GM04503 (cell line): ENCODE measurements around the gene EXOG.

Experiments
- DNase-seq: peaks from one replicate; pipeline ENCODE4 v3.0.0-alpha.2; 2012; ENCODE audit warnings: low read depth

Gene EXOG

GRCh38 chr3:38510631-38511030 is 14.5 kb downstream of the EXOG start:
- DNase-seq = no peak

- no peak for DNase-seq
Observed at GRCh38 chr3:38511546-38511945, 15.4 kb downstream of the EXOG start.

GRCh38 chr3:38515367-38515766 is 19.2 kb downstream of the EXOG start:
- DNase-seq = no peak

- DNase-seq = no peak
Observed at GRCh38 chr3:38516669-38517068, 20.5 kb downstream of the EXOG start.

GRCh38 chr3:38519000-38519399 is 22.9 kb downstream of the EXOG start:
- no peak for DNase-seq

- DNase-seq = no peak
Observed at GRCh38 chr3:38519651-38520050, 23.5 kb downstream of the EXOG start.

GRCh38 chr3:38521391-38521987 is 25.3 kb downstream of the EXOG start:
- DNase-seq = no peak

GRCh38 chr3:38522002-38522401 is 25.9 kb downstream of the EXOG start:
- no peak for DNase-seq

- no peak for DNase-seq
Observed at GRCh38 chr3:38524141-38524739, 28.1 kb downstream of the EXOG start.

- no peak for DNase-seq
Observed at GRCh38 chr3:38526792-38527191, 30.7 kb downstream of the EXOG start.

GRCh38 chr3:38528457-38528856 is 32.3 kb downstream of the EXOG start:
- no peak for DNase-seq

- no peak for DNase-seq
Observed at GRCh38 chr3:38532529-38532928, 36.4 kb downstream of the EXOG start.

- DNase-seq = no peak
Observed at GRCh38 chr3:38533285-38533976, 37.3 kb downstream of the EXOG start.

GRCh38 chr3:38534180-38534579 is 38.0 kb downstream of the EXOG start:
- DNase-seq = no peak

GRCh38 chr3:38534604-38535003 is 38.5 kb downstream of the EXOG start:
- DNase-seq = no peak

GRCh38 chr3:38536671-38537070 is 40.5 kb downstream of the EXOG start:
- no peak for DNase-seq

- no peak for DNase-seq
Observed at GRCh38 chr3:38538773-38539353, 42.7 kb downstream of the EXOG start.

GRCh38 chr3:38541806-38542205 is 45.7 kb downstream of the EXOG start:
- no peak for DNase-seq

GRCh38 chr3:38542401-38543298 is 46.5 kb downstream of the EXOG start:
- no peak for DNase-seq

GRCh38 chr3:38543586-38543985 is 47.4 kb downstream of the EXOG start:
- DNase-seq = no peak

GRCh38 chr3:38544926-38545325 is 48.8 kb downstream of the EXOG start:
- no peak for DNase-seq

GRCh38 chr3:38545550-38545949 is 49.4 kb downstream of the EXOG start:
- no peak for DNase-seq
